Measurements from ENCODE around the gene MVK. TPM values are rescaled to one million over a fixed set of nuclear protein-coding genes. Genes with fewer than 3 reads are reported as not detected.

The MVK gene
- total and polyA plus RNA-seq, 2 donors (not counting 1 experiment from before 2014, with no cell fraction given), result 18.8 to 22.1 TPM

GRCh38 chr12:109566424-109566823, 7.2 kb upstream of the MVK start:
- no peaks in the 10 kb centered on the region for H3K4me1 ChIP-seq (ENCODE audit: control insufficient read depth, extremely low read depth, insufficient read depth, low read length)
- H3K9me3 ChIP-seq (ENCODE audit: control insufficient read depth, insufficient read depth, low read depth, low read length), result no peaks in the 10 kb centered on the region
- peaks cover 6% of the 10 kb centered on the region for H3K36me3 ChIP-seq (ENCODE audit: control insufficient read depth, insufficient read depth, low read length)
- no peaks in the 10 kb centered on the region for H3K79me2 ChIP-seq (ENCODE audit: control insufficient read depth, insufficient read depth, low read length)
- H3K27me3 ChIP-seq (ENCODE audit: control insufficient read depth, insufficient read depth, low read length), result no peaks in the 10 kb centered on the region
- no peak overlapping the region for H3K4me3 ChIP-seq (replicated peaks in 1 of 4; ENCODE audit: control extremely low read depth in 1 of 4, insufficient read depth in 1 of 4, low read depth in 3 of 4, low read length in 4 of 4)
- no peak overlapping the region for H3K9ac ChIP-seq (ENCODE audit: insufficient read depth, low read length)
- H2AFZ ChIP-seq (ENCODE audit: low read length), result no peak overlapping the region
- TF ChIP-seq EZH2 (IDR thresholded peaks at IDR 0.05; ENCODE audit: low read length, missing control alignments), result no peak
- no peaks in the 10 kb centered on the region for H4K20me1 ChIP-seq (ENCODE audit: control insufficient read depth, extremely low read depth, insufficient read depth, low read length)
- DNase-seq (ENCODE audit: low read depth in 2 of 2), result no peak
- H3K4me2 ChIP-seq (ENCODE audit: extremely low read depth, insufficient read depth, low read length), result no peak overlapping the region
- no peak overlapping the region for H3K27ac ChIP-seq (ENCODE audit: insufficient read depth, low read length)

- Histone ChIP-seq H3K79me2 (ENCODE audit: control insufficient read depth, insufficient read depth, low read length) (no peaks in the 10 kb centered on the region), H3K27ac (ENCODE audit: insufficient read depth, low read length) (no peak overlapping the region), H3K4me1 (ENCODE audit: control insufficient read depth, extremely low read depth, insufficient read depth, low read length) (no peaks in the 10 kb centered on the region), H3K36me3 (ENCODE audit: control insufficient read depth, insufficient read depth, low read length) (peaks cover 6% of the 10 kb centered on the region), H3K9me3 (ENCODE audit: control insufficient read depth, insufficient read depth, low read depth, low read length) (no peaks in the 10 kb centered on the region), H2AFZ (ENCODE audit: low read length) (no peak overlapping the region), H3K27me3 (ENCODE audit: control insufficient read depth, insufficient read depth, low read length) (no peaks in the 10 kb centered on the region), H3K9ac (ENCODE audit: insufficient read depth, low read length) (no peak overlapping the region), H4K20me1 (ENCODE audit: control insufficient read depth, extremely low read depth, insufficient read depth, low read length) (no peaks in the 10 kb centered on the region), H3K4me3 (replicated peaks in 1 of 4; ENCODE audit: control extremely low read depth in 1 of 4, insufficient read depth in 1 of 4, low read depth in 3 of 4, low read length in 4 of 4) (no peak overlapping the region), H3K4me2 (ENCODE audit: extremely low read depth, insufficient read depth, low read length) (no peak overlapping the region)
- no peak for DNase-seq (ENCODE audit: low read depth in 2 of 2)
- TF ChIP-seq CTCF (conservative IDR thresholded peaks at IDR 0.05 in 1 of 2, IDR thresholded peaks at IDR 0.05 in 1 of 2; ENCODE audit: low read depth in 1 of 2, low read length in 2 of 2), result no peak
- no peak for TF ChIP-seq EZH2 (IDR thresholded peaks at IDR 0.05; ENCODE audit: low read length, missing control alignments)
Observed at GRCh38 chr12:109567296-109567695, 6.3 kb upstream of the MVK start.

- Histone ChIP-seq H3K79me2 (ENCODE audit: control insufficient read depth, insufficient read depth, low read length) (no peaks in the 10 kb centered on the region), H3K27ac (ENCODE audit: insufficient read depth, low read length) (no peak overlapping the region), H3K9me3 (ENCODE audit: control insufficient read depth, insufficient read depth, low read depth, low read length) (no peaks in the 10 kb centered on the region), H3K27me3 (ENCODE audit: control insufficient read depth, insufficient read depth, low read length) (no peaks in the 10 kb centered on the region), H3K36me3 (ENCODE audit: control insufficient read depth, insufficient read depth, low read length) (peaks cover 6% of the 10 kb centered on the region), H3K4me1 (ENCODE audit: control insufficient read depth, extremely low read depth, insufficient read depth, low read length) (no peaks in the 10 kb centered on the region), H3K9ac (ENCODE audit: insufficient read depth, low read length) (no peak overlapping the region), H3K4me2 (ENCODE audit: extremely low read depth, insufficient read depth, low read length) (no peak overlapping the region), H2AFZ (ENCODE audit: low read length) (no peak overlapping the region), H4K20me1 (ENCODE audit: control insufficient read depth, extremely low read depth, insufficient read depth, low read length) (no peaks in the 10 kb centered on the region), H3K4me3 (replicated peaks in 1 of 4; ENCODE audit: control extremely low read depth in 1 of 4, insufficient read depth in 1 of 4, low read depth in 3 of 4, low read length in 4 of 4) (no peak overlapping the region)
- no peak for DNase-seq (ENCODE audit: low read depth in 2 of 2)
- TF ChIP-seq EZH2 (IDR thresholded peaks at IDR 0.05; ENCODE audit: low read length, missing control alignments), result no peak
- TF ChIP-seq CTCF (conservative IDR thresholded peaks at IDR 0.05 in 1 of 2, IDR thresholded peaks at IDR 0.05 in 1 of 2; ENCODE audit: low read depth in 1 of 2, low read length in 2 of 2), result no peak
Observed at GRCh38 chr12:109567967-109568366, 5.6 kb upstream of the MVK start.

All from fibroblast of lung (primary cell).